NT2/D1 (cell line): ENCODE results near the gene PALD1.

Experiments
- DNase-seq: peaks from one replicate; pipeline ENCODE4 v3.0.0-alpha.2; 2011; ENCODE audit warnings: low read depth, low spot score
- H3K27me3 ChIP-seq: 2 replicates; pipeline ENCODE4 v1.6.0; 2011; ENCODE audit warnings: mild to moderate bottlenecking; ENCODE audit not compliant: insufficient read length, insufficient read depth
- H3K36me3 ChIP-seq: 2 replicates; pipeline ENCODE4 v1.6.1; 2011; ENCODE audit warnings: mild to moderate bottlenecking, low read length, mixed read lengths; ENCODE audit not compliant: insufficient read depth, insufficient read length
- H3K4me1 ChIP-seq: 2 replicates; pipeline ENCODE4 v1.5.1; 2011; ENCODE audit not compliant: insufficient read depth, insufficient read length
- H3K4me3 ChIP-seq: 2 replicates; pipeline ENCODE4 v1.5.1; 2011; ENCODE audit warnings: low read depth; ENCODE audit not compliant: insufficient read length
- H3K9ac ChIP-seq: 2 replicates; pipeline ENCODE4 v1.6.0; 2011; ENCODE audit warnings: low read depth; ENCODE audit not compliant: insufficient read length
- H3K9me3 ChIP-seq: 2 replicates; pipeline ENCODE4 v1.5.1; 2011; ENCODE audit warnings: mild to moderate bottlenecking, low read length; ENCODE audit not compliant: insufficient read depth
- SUZ12 ChIP-seq: IDR thresholded peaks from 2 replicates; pipeline ENCODE4 v1.6.1; 2011; ENCODE audit not compliant: insufficient read length, insufficient read depth; ENCODE audit errors: extremely low read depth
- YY1 ChIP-seq: IDR thresholded peaks from 2 replicates; pipeline ENCODE4 v1.6.1; 2011; ENCODE audit not compliant: insufficient read length, insufficient read depth
- ZNF274 ChIP-seq: IDR thresholded peaks from 2 replicates; pipeline ENCODE4 v1.6.1; 2011; ENCODE audit warnings: mild to moderate bottlenecking, low read depth, low read length

PALD1 gene

DNA sequence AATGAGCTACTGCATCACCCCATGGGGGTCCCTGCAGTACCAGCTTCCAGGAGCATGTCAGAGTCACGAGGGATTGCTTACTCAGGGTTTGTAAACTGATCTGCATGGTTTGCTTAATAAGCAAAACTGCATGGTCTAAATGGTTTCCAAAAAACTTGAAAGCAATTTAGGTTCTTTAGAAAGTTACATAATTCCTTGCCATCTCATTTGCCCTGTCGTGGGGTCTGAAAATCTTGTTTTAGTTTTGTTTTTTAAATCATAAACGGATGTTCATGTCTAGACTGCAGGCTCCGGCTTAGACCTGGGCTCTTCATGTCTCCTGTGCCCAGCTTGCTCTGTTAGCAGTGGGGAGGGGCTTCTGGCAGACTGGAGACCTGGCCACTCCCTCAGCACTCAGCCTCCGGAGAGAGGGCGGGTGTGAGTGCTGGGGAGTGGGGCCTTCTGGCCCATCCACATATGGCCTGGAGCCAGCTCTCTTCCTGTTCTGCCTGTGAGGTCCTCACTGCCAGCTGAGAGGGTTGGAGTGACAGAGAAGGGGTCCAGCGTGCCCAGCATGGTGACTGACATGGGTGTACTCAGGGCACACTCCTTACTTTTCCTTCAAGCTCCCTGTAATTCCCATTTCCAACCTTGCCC, 106.5 kb downstream of the PALD1 start:
- Histone ChIP-seq H3K36me3 (no peaks in the 10 kb centered on the region), H3K27me3 (no peaks in the 10 kb centered on the region), H3K9ac (peak overlapping the region; percentile 0), H3K9me3 (no peaks in the 10 kb centered on the region), H3K4me1 (peaks cover 7% of the 10 kb centered on the region), H3K4me3 (no peak overlapping the region)
- TF ChIP-seq SUZ12 (no peak), YY1 (no peak), ZNF274 (no peak)
- peak; percentile 38 for DNase-seq

DNA sequence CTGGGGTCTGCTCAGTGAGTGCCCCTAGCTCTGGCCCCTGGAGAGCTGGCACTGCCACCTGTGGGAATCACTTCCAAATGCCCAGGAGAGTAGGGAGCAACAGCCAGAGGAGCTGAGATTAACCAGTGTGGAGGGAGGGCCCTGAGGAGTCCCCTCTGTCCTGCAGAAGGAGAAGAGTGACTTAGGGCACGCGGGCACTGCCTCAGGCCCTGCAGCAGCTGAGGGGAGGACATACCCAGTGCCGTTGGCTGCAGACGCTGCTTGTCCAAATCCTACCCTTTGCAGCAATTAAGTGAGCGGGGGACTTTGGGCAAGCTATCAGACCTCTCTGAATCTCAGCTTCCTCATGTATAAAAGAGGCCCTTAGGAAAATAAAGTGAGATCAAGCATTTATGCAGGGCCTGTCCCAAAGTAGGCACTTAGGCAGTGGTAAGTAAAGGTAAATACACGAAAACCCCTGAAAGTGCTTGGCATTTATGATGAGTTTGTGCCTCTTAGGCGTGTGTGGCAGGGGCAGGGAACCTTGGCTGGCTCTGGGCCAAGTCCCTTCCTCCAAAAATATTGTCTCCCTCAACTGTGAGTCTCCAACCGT, 107.1 kb downstream of the PALD1 start:
- Histone ChIP-seq H3K4me3 (no peak overlapping the region), H3K9ac (no peak overlapping the region), H3K36me3 (no peaks in the 10 kb centered on the region), H3K4me1 (peaks cover 7% of the 10 kb centered on the region), H3K9me3 (no peaks in the 10 kb centered on the region), H3K27me3 (no peaks in the 10 kb centered on the region)
- no peak for TF ChIP-seq ZNF274
- no peak for TF ChIP-seq YY1
- no peak for TF ChIP-seq SUZ12
- DNase-seq, result no peak

DNA sequence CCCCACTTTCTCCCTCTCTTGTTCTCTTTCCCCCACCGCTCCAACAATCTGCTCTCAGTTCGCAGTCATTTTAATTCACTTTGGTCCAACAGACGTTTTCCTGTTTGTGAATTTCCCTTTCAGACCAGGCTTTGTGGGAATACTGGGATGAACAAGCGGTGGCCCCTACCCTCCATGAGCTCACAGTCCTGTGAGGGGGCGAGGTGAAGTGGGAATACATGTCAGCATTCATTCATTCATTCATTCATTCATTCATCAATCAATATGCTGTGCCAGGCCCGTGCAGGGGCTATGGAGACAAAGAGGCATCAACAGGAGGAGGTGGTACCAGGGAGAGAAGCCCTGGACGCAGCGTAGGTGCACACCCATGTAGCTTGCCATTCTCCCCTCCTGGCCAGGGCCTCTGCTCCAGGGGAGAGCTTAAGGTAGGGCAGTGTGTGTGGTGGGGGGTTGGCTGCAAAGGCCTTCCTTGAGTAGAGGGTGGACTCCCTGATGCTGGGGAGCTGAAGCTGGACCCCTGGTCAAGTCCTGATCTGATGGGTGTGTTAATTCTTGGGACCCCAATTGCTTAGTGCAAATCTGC, 107.9 kb downstream of the PALD1 start:
- Histone ChIP-seq H3K9me3 (no peaks in the 10 kb centered on the region), H3K9ac (no peak overlapping the region), H3K27me3 (no peaks in the 10 kb centered on the region), H3K4me3 (no peak overlapping the region), H3K4me1 (peaks cover 7% of the 10 kb centered on the region), H3K36me3 (no peaks in the 10 kb centered on the region)
- no peak for DNase-seq
- TF ChIP-seq ZNF274, result no peak
- TF ChIP-seq YY1, result no peak
- TF ChIP-seq SUZ12, result no peak

DNA sequence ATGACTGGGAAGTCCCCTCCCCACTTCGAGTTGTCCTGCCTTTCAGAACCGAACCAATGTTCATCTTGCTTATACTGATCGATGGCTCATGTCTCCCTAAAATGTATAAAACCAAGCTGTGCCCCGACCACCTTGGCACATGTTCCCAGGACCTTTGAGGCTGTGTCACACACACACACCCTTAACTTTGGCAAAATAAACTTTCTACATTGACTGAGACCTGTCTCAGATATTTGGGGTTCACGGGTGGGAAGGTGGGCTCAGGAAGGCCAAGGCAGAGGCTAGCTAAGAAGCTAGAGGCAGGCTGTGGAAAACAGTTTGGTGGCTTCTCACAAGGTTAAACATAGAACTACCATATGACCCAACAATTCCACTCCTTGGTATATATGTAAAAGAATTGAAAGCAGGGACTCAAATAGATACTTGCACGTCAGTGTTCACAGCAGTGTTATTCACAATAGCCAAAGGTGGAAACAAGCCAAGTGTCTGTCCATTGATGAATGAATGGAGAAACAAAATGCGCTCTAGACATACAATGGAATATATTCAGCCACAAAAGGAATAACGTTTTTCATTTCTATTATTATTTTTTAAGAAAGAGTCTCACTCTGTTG, 108.6 kb downstream of the PALD1 start:
- H3K27me3 ChIP-seq, result no peaks in the 10 kb centered on the region
- H3K9ac ChIP-seq, result no peak overlapping the region
- no peaks in the 10 kb centered on the region for H3K36me3 ChIP-seq
- no peak for DNase-seq
- no peaks in the 10 kb centered on the region for H3K9me3 ChIP-seq
- no peak overlapping the region for H3K4me3 ChIP-seq
- peaks cover 7% of the 10 kb centered on the region for H3K4me1 ChIP-seq
- TF ChIP-seq YY1 (no peak), ZNF274 (no peak), SUZ12 (no peak)

DNA sequence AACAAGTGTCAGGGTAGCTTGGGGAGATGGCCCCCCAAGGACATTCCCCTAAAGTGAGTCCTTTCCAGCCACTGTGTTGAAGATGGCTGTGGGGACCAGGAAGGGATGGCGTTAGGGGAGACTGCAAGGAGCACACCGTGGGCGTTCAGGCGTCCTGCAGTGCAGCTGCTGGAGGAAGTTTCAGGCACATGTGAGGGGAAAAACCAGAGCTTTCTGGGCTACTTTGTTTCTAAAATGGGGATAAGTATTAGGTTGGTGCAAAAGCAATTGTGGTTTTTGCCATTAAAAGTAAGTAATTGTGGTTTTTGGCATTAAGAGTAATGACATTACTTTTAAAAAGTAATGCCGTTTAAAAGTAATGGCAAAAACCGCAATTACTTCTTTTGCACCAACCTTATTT, 109.7 kb downstream of the PALD1 start:
- no peak overlapping the region for H3K4me3 ChIP-seq
- TF ChIP-seq SUZ12 (no peak), YY1 (no peak), ZNF274 (no peak)
- no peaks in the 10 kb centered on the region for H3K36me3 ChIP-seq
- no peak for DNase-seq
- H3K9me3 ChIP-seq, result no peaks in the 10 kb centered on the region
- H3K9ac ChIP-seq, result no peak overlapping the region
- H3K27me3 ChIP-seq, result no peaks in the 10 kb centered on the region
- H3K4me1 ChIP-seq, result peaks cover 7% of the 10 kb centered on the region

DNA sequence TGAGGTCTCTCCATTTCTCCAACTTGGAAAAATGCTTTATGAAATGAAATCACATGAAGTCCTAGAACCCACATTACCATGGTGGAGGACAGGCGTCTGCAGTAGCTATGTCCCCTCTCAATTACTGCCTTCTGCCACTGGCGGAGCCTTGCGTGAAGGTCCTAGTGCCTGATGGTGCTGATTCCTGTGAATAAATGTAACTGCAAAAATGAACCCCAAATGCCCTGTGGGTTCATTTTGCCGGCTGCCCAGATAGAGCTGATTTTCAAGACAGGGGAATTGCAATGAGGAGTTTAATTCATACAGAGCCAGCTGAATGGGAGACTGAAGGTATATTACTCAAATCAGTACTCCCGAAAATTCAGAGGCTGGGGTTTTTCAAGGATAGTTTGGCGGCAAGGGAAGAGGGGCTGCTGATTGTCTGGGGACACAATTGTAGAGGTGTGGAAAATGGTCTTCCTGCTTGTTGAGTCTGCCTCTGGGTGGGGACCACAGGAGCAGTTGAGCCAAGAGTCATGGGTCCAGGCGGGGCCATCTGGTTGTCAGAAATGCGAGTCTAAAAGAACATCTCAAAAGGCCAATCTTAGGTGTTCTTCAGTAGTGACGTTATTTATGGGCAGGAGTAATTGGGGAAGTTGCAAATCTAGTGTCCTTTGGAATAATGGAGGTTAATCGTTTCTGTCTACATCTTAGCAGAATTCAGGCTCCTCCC, 110.4 kb downstream of the PALD1 start:
- DNase-seq, result no peak
- TF ChIP-seq YY1 (no peak), ZNF274 (no peak), SUZ12 (no peak)

More for the DNA sequence above, 110.4 kb downstream of the PALD1 start:
- Histone ChIP-seq H3K4me3 (no peak overlapping the region), H3K27me3 (no peaks in the 10 kb centered on the region), H3K4me1 (peaks cover 8% of the 10 kb centered on the region), H3K36me3 (no peaks in the 10 kb centered on the region), H3K9ac (no peak overlapping the region), H3K9me3 (no peaks in the 10 kb centered on the region)
